Vagina (tissue), 2 donors: ENCODE data around the gene LLGL1.

Experiments
- CTCF ChIP-seq, 3 experiments: fragments of 450-650 bp in 2 of 3; fragments of 200-600 bp in 1 of 3; sonication (generic) in 1 of 3; IDR thresholded peaks; one replicate each; pipeline ENCODE4 v1.5.1; 2017 to 2019; ENCODE audit warnings: antibody characterized with exemption in 3 of 3, mild to moderate bottlenecking in 2 of 3, moderate library complexity in 2 of 3
- POLR2A ChIP-seq, 2 donors: fragments of 450-650 bp; IDR thresholded peaks; one replicate each; pipeline ENCODE4 v1.6.1; 2017; ENCODE audit warnings: antibody characterized with exemption in 2 of 2, mild to moderate bottlenecking in 2 of 2, moderate library complexity in 2 of 2
- POLR2AphosphoS5 ChIP-seq, 2 donors: sonication (generic); formaldehyde crosslinking; IDR thresholded peaks; one replicate each; pipeline ENCODE4 v1.9.0; 2017; ENCODE audit warnings: antibody characterized with exemption in 2 of 2, mild to moderate bottlenecking in 2 of 2, low read depth in 1 of 2; ENCODE audit not compliant: insufficient read depth in 1 of 2

GRCh38 chr17:18280249-18280648 lies 54.8 kb downstream of the LLGL1 start:
- TF ChIP-seq POLR2A (IDR thresholded peaks at IDR 0.05) = no peak
- no peak for TF ChIP-seq CTCF (IDR thresholded peaks at IDR 0.05)
- TF ChIP-seq POLR2AphosphoS5 (IDR thresholded peaks at IDR 0.05; ENCODE audit: insufficient read depth in 1 of 2, low read depth in 1 of 2) = no peak
